Measurements from ENCODE around the gene ACADL.

Gene ACADL

GRCh38 chr2:210224941-210225672 lies at the start of gene ACADL:
Gene ACADL (minus strand): TSS chr2:210225447. CDS start chr2:210225263, 184 bp downstream.
- peak; percentile 17 for DNase-seq

GRCh38 chr2:210271300-210271699 lies 46.1 kb upstream of the ACADL start:
- no peak for DNase-seq

GRCh38 chr2:210269148-210269547 lies 43.9 kb upstream of the ACADL start:
- no peak for DNase-seq

- DNase-seq: no peak
These were observed 43.0 kb upstream of the ACADL start for GRCh38 chr2:210268281-210268680.

- DNase-seq: no peak
These were observed 42.5 kb upstream of the ACADL start for GRCh38 chr2:210267698-210268097.

GRCh38 chr2:210264282-210264681 lies 39.0 kb upstream of the ACADL start:
- no peak for DNase-seq

GRCh38 chr2:210263841-210264240 lies 38.6 kb upstream of the ACADL start:
- DNase-seq: no peak

- peak; percentile 37 for DNase-seq
These were observed 36.8 kb upstream of the ACADL start for GRCh38 chr2:210262036-210262435.

GRCh38 chr2:210259687-210260086 lies 34.4 kb upstream of the ACADL start:
- DNase-seq: no peak

GRCh38 chr2:210252699-210253606 lies 27.7 kb upstream of the ACADL start:
- DNase-seq: no peak

- DNase-seq: no peak
These were observed 25.4 kb upstream of the ACADL start for GRCh38 chr2:210250622-210251021.

GRCh38 chr2:210233487-210233886 lies 8.2 kb upstream of the ACADL start:
- DNase-seq: no peak

- no peak for DNase-seq
These were observed 5.7 kb upstream of the ACADL start for GRCh38 chr2:210230984-210231383.

- DNase-seq: no peak
These were observed 5.3 kb upstream of the ACADL start for GRCh38 chr2:210230518-210230917.

- DNase-seq: no peak
These were observed 3.3 kb upstream of the ACADL start for GRCh38 chr2:210228586-210228985.

GRCh38 chr2:210227290-210228088 lies 2.2 kb upstream of the ACADL start:
- DNase-seq: no peak

- no peak for DNase-seq
These were observed 976 bp upstream of the ACADL start for GRCh38 chr2:210226223-210226622.

- no peak for DNase-seq
These were observed 681 bp downstream of the ACADL start for GRCh38 chr2:210224591-210224940.

GRCh38 chr2:210215120-210215519 lies 10.1 kb downstream of the ACADL start:
- DNase-seq: no peak

GRCh38 chr2:210210185-210210584 lies 15.1 kb downstream of the ACADL start:
- no peak for DNase-seq

GRCh38 chr2:210207929-210208328 lies 17.3 kb downstream of the ACADL start:
- no peak for DNase-seq

GRCh38 chr2:210203558-210203957 lies 21.7 kb downstream of the ACADL start:
- DNase-seq: no peak

- DNase-seq: no peak
These were observed 22.1 kb downstream of the ACADL start for GRCh38 chr2:210203147-210203546.
